Colonic mucosa (tissue), 4 donors: ENCODE data around the gene PTCH2. TPM values are rescaled to one million over a fixed set of nuclear protein-coding genes. Genes with fewer than 3 reads are reported as not detected.
A peak's percentile ranks its signal among the peaks of the same experiment; 100 is the strongest.

ENCODE experiments used
- DNase-seq: peaks from one replicate; pipeline ENCODE4 v3.0.0-alpha.2; 2020
- H3K27ac ChIP-seq: fragments of 200-600 bp; one replicate; pipeline ENCODE4 v1.8.0; 2021
- H3K27me3 ChIP-seq: fragments of 200-600 bp; one replicate; pipeline ENCODE4 v1.8.0; 2021
- H3K36me3 ChIP-seq: fragments of 200-600 bp; one replicate; pipeline ENCODE4 v1.8.0; 2021
- H3K4me1 ChIP-seq: fragments of 200-600 bp; one replicate; pipeline ENCODE4 v1.8.0; 2021; ENCODE audit warnings: mild to moderate bottlenecking
- H3K4me3 ChIP-seq: fragments of 200-600 bp; one replicate; pipeline ENCODE4 v1.8.0; 2021
- H3K9ac ChIP-seq, 2 donors: one replicate each; pipeline ENCODE4 v1.7.0; 2013; ENCODE audit warnings: control low read depth in 2 of 2, low read depth in 2 of 2, low read length in 2 of 2
- H3K9me3 ChIP-seq: fragments of 200-600 bp; one replicate; pipeline ENCODE4 v1.8.0; 2021
- CTCF ChIP-seq: fragments of 200-600 bp; IDR thresholded peaks from one replicate; pipeline ENCODE4 v1.8.0; 2022; ENCODE audit warnings: antibody characterized with exemption, mild to moderate bottlenecking
- intact Hi-C: fragments of 100-400 bp; cut with DNase I; formaldehyde crosslinking; loops from one replicate; pipeline ENCODE4 v1.14.1; 2022
- total RNA-seq, 2 donors: library from RNA; stranded (reverse); fragmentation: NEBNext Ultra II Directional in 1 of 2; extraction: Animal tissue kit (Norgen Biotek cat#: 25700) in 1 of 2; gene quantifications; one replicate each; pipeline ENCODE4 v1.2.1, GENCODE V29; 2021
- donor health status: healthy.
- donor health status: DM: no; HTN: no; CAD: no.
- donor health status: DM: no; HTN: no; CAD: no.

The PTCH2 gene
- total RNA-seq, 2 donors from 2014 or later: 0.48 to 0.52 TPM

GRCh38 chr1:44785501-44786137, 57.4 kb downstream of the PTCH2 start:
- Histone ChIP-seq H3K27ac (no peak overlapping the region), H3K36me3 (no peaks in the 10 kb centered on the region), H3K9me3 (no peaks in the 10 kb centered on the region), H3K27me3 (no peaks in the 10 kb centered on the region), H3K4me1 (peaks cover 12% of the 10 kb centered on the region), H3K4me3 (peak overlapping the region; percentile 46), H3K9ac (peak overlapping the region; percentile 54 to 64)
- no peak for TF ChIP-seq CTCF
- no peak for DNase-seq
- intact Hi-C loops: no loop called here

GRCh38 chr1:44785029-44785380, 58.0 kb downstream of the PTCH2 start:
- H3K9ac ChIP-seq: peak overlapping the region in 1 of 2 donors; percentile 54

GRCh38 chr1:44784094-44785028, 58.7 kb downstream of the PTCH2 start:
- intact Hi-C loops: no loop called here
- Histone ChIP-seq H3K27ac (no peak overlapping the region), H3K4me1 (peaks cover 12% of the 10 kb centered on the region), H3K27me3 (no peaks in the 10 kb centered on the region), H3K9me3 (no peaks in the 10 kb centered on the region), H3K9ac (peak overlapping the region; percentile 63 to 70), H3K4me3 (peak overlapping the region; percentile 56), H3K36me3 (peaks cover 4% of the 10 kb centered on the region)
- DNase-seq: no peak
- no peak for TF ChIP-seq CTCF

More at GRCh38 chr1:44785029-44785380, 58.0 kb downstream of the PTCH2 start:
- Histone ChIP-seq H3K4me3 (no peak overlapping the region), H3K4me1 (peaks cover 12% of the 10 kb centered on the region), H3K27me3 (no peaks in the 10 kb centered on the region), H3K9me3 (no peaks in the 10 kb centered on the region), H3K36me3 (no peaks in the 10 kb centered on the region), H3K27ac (no peak overlapping the region)
- DNase-seq: no peak
- intact Hi-C loops: no loop called here
- TF ChIP-seq CTCF: no peak

GRCh38 chr1:44783697-44784093, 59.4 kb downstream of the PTCH2 start:
- no peak for TF ChIP-seq CTCF
- no peak for DNase-seq
- H3K9me3 ChIP-seq: no peaks in the 10 kb centered on the region
- no peaks in the 10 kb centered on the region for H3K27me3 ChIP-seq
- H3K36me3 ChIP-seq: peaks cover 9% of the 10 kb centered on the region
- no peak overlapping the region for H3K27ac ChIP-seq
- intact Hi-C loops: no loop called here
- no peak overlapping the region for H3K9ac ChIP-seq
- H3K4me1 ChIP-seq: peaks cover 12% of the 10 kb centered on the region
- H3K4me3 ChIP-seq: peak overlapping the region; percentile 56

GRCh38 chr1:44780583-44781121, 62.4 kb downstream of the PTCH2 start:
- H3K9me3 ChIP-seq: no peaks in the 10 kb centered on the region
- no peak for DNase-seq
- no peak overlapping the region for H3K4me3 ChIP-seq
- peaks cover 19% of the 10 kb centered on the region for H3K36me3 ChIP-seq
- H3K4me1 ChIP-seq: peaks cover 15% of the 10 kb centered on the region
- no peak overlapping the region for H3K27ac ChIP-seq
- no peaks in the 10 kb centered on the region for H3K27me3 ChIP-seq
- intact Hi-C loops: no loop called here
- no peak overlapping the region for H3K9ac ChIP-seq
- TF ChIP-seq CTCF: no peak
